NCI-H345 (cell line): ENCODE measurements around the gene R3HDM1.
"Not testable (repeated sequence)": the region's sequence is repeated elsewhere in the genome, so short reads cannot be mapped to it uniquely, and the experiment has no call there.

Experiments
- DNase-seq: peaks from one replicate; lab custom pipeline; 2025; lab: John Stamatoyannopoulos, UW

Gene R3HDM1

GRCh38 chr2:135573620-135574019 lies 42.3 kb downstream of the R3HDM1 start:
- no peak for DNase-seq

DNA sequence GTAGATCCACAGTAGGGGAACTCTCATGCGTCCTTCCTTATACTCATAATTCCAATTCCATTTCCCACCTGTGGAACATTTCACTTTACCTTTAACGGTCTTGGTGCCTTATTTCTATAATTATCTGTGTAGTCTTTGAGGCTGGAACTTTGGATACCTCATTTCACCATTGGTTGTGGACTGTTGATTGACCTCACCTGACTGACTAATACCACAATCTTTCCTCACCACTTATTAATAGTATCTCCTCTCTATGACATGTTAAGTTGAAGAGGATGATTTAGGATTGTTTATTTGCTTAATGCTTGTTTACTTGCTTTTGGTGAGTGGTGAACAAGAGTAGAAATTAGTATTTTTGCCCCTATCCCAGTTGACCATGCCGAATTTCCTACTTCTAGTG lies 50.0 kb downstream of the R3HDM1 start:
- DNase-seq: no peak

GRCh38 chr2:135582383-135582782 lies 51.1 kb downstream of the R3HDM1 start:
- no peak for DNase-seq

DNA sequence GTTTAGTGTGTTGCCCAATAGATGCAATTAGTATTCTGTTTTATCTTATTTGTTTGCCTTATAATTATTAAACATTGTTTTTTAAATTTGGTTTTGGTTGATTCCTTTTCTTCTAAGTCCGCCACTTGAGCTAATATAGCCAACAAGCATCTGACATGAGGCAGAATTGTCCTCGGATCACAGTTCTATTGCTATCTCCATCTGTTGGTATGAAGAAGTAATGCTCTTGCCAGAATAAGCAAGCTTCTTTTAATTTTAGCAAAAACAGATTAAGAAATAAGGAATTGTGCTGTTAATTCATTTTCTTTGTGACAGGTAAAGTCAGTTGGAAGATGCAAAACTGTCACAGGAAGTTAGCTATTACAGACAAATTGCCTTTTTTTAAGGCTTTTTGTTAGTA lies 54.3 kb downstream of the R3HDM1 start:
- DNase-seq: no peak

DNA sequence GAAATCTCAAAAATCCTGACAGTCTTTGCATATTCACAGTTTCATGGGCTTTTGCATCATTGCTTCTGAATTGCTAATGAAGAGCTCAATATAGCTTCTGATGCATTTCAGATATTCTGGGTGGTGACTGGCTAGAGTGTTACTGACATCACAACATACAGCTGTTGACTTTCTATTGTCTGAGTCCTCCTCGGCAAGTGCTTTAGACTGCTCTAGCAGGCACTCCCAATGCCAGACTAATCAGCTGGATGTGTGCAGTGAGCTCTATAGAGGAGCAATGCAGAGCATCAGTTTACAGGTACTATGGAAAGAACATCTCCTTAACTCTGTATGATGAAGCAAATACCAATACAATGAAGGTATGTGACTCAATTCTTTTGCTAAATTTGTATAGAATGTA lies 54.9 kb downstream of the R3HDM1 start:
- peak; percentile 32 for DNase-seq

DNA sequence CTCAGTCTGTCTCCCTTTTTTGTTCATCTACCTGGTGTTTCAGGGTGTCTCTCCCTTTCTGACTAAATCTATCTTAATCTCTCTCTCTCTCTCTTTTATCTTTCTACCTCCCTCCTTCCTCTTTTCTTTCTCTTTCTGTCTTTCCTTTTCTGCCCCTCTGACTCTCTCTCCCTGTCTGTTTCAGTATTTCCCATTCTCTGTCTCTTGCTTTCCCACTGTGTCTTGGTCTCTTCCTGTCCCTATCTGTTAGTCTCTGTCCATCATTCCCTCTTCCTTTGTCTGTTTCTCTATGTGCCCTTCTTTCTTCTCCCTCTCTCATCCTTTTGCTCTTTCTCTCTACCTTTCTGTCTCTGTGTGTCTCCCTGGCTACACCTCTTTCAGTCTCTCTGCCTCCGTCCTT lies 56.7 kb downstream of the R3HDM1 start:
- DNase-seq: no peak

DNA sequence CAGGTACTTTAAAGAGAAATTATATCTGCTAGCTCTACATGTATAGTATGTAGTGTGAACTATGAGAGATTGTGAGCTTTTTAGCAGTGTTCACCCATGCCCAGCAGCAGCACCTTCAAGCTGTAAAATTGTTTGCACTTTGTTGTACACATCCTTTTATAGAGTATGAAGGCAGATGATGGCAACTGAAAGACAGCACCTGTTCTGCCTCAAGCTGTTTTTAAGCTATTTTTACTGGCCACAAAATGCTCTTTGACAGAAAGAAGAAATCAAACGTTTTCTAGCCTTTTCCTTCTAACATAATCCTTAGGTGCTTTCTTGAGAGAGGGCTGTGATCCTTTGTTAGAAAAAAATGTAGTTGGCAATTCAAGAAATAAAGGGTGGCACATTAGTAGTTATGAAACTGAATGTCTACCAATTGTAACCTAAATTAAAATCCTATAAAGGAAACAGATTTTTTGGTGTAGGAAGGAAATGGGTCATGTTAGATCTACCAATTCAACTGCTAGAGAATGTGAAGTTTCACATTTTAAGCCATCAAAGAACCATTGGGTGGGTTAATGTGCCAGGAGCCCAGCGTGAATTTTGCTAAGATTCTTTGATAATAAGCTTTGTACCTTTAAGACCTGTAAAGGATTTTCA lies 59.5 kb downstream of the R3HDM1 start:
- DNase-seq: peak; percentile 12

GRCh38 chr2:135600915-135601314 lies 69.6 kb downstream of the R3HDM1 start:
- DNase-seq: no peak

DNA sequence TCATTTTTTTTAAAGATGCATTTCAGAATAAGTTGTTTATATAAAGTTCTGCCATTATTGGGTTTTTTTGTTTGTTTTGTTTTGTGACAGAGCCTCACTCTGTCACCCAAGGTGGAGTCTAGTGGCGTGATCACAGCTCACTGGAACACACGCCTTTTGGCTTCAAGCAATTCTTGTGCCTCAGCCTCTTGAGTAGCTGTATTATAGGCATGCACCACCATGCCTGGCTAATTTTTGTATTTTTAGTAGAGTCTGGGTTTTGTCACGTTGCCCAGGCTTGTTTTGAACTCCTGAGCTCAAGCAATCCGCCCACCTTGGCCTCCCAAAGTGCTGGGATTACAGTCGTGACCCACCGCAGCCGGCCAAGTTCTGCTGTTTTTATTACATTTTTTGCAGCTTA lies 72.3 kb downstream of the R3HDM1 start:
- DNase-seq: no peak

DNA sequence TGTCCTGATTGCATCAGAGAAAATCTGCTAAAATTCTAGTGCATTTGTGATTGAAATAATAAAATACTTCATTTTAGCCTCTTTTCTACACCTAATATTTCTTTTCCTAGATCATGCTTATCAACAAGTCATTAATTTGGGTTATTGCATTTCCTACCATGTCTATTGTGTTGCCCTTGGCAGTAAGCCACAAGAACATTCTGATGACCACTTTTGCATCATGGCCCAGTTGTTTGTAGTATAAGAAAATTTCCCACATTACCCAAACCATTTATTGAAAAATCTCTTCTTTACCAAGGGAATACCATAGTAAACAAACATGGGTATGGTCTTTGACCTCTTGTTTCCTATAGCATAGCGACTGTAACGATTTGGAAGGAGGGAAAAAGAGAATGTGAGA lies 76.3 kb downstream of the R3HDM1 start:
- DNase-seq: no peak

DNA sequence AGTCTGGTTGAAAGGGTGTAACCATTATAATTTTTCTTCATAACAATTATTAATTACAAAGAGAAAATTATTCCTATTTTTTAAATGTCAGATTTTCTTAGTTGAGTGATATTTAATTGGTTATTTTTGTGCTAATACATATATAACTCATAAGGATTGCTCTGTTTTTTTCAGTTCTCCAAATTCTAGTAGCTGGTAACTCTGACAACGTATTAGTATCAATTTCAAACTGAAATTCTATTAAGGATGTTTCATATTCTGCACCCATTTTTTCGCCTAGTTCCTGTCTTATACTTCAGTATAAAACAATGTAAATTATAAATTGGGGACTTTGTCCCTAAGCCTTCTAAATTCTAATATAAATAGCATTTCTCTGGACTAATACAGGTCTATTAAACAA lies 81.0 kb downstream of the R3HDM1 start:
- DNase-seq: no peak

DNA sequence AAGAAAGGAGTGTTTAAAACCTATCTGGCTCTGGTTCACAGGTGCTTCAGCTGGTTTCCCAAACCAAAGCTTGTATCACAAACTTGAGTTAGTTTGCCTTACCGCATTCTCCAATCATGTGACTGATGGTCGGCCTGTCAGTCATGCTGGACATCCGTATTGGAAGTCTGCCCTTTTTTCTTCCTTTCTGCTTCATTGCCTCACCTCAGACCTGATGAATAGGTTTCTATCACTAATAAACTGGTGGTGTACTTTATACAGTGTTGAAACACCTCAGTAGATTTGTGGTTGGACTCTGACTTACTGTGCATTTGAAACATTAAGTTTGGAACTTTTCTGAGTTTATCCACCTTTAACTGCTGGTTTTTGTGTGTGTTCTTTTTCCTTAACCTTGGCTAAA lies 84.1 kb downstream of the R3HDM1 start:
- no peak for DNase-seq

GRCh38 chr2:135617501-135618015 lies 86.3 kb downstream of the R3HDM1 start:
- no peak for DNase-seq

DNA sequence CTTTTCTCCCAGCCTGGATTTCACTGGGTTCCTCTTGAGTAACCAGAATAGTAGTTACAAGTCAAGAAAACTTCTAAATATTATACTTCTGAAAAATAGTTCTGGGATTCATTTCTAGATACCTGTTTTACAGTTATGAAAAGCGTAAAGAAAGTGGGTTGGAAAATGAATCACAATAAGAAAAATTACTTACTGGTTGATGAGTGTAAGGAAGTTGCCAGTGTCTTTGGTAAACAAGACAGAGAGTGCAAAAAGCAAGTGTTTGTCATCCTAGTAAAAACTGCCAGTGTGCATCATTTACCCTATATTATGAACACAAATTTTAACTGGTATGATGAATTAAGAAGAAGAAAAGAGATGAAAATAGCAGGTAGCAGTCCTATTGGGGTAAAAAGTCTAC lies 88.9 kb downstream of the R3HDM1 start:
- DNase-seq: no peak

DNA sequence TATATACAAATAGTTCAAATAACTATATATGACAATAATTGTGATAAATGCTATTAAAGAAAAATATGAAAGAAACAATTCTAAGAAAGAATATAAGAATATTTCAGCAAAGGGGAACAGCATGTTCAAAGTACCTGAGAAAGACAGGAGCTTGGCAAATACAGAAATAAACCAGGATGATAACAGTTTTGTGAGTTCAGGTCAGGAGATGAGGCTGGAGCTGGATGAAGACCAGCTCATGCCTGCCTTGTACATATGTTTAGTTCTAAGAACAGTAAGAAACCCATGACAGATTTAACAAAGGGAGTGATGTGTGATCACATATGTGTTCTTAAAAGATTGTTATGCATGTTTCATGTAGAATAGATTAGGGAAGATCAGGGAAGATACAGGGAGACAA lies 98.2 kb downstream of the R3HDM1 start:
- no peak for DNase-seq

GRCh38 chr2:135630034-135630433 lies 98.8 kb downstream of the R3HDM1 start:
- DNase-seq: not testable (repeated sequence)

GRCh38 chr2:135630488-135630887 lies 99.2 kb downstream of the R3HDM1 start:
- no peak for DNase-seq

DNA sequence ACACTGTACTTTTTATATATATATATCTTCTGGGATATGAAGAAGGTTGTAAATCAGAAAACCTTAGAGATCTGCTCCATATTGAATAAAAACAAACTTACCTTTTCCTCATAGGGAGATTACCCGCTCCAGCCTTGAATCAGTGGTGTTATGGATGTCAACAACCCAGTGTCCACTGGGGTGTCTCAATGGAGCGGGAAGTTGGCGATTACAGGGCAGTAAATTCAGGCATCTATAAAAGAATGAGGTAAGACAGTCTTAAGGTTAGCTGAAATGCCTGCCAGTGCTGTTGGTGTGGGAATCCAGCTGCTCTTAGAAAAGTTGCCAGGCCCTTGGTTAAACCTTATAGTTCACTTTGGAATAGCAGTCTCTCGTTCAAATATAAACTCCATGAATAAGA lies 102.3 kb downstream of the R3HDM1 start:
- no peak for DNase-seq

DNA sequence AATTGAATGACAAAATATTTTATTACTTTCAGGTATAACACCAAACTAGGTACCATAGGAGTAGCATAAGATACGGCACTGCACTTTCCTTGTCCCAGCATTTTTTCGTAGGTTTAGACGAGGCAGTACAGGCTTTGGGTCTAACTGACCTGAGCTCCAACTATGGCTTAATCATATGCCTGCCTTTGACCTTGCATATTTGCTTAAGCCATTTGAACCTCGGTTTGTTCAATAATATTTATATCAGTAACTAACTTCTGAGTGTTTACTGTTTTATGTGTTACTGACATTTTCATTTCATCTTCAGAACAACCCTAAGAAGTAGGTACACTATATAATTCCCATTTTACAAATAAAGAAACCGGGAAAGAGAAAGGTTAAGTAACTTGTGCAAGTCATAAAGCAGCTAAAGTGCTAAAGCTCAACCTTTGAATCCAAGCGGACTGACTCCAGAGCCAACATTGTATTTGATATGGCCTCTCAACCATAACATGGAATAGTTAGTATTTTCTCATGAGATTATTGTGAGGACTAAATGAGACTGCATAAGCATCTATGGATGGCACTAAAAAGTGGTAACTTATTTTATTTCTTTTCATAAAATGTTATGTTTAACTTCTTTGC lies 104.0 kb downstream of the R3HDM1 start:
- no peak for DNase-seq

DNA sequence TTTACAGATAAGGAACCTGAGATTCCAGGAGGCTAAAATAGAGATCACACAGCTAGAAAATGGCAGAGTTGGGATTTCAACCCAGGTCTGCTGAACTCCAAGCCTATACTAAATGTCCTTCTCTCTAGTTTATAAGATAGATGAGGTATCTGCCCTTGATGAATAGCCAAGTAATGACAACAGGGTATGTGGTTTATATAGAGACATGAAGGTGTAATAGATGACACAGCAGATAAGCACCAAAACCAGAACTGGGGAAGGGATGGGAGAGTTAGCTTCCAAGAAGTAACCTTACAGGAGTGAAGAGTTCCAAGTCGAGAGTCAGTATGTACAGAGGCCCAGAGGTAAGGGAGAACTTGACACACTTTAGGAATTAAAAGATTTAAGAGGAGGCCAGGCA lies 105.7 kb downstream of the R3HDM1 start:
- DNase-seq: no peak

GRCh38 chr2:135637456-135638087 lies 106.3 kb downstream of the R3HDM1 start:
- peak; percentile 48 for DNase-seq

GRCh38 chr2:135638825-135639224 lies 107.5 kb downstream of the R3HDM1 start:
- DNase-seq: peak; percentile 14
